ENCODE data around the gene PIAS4.

Gene PIAS4

DNA sequence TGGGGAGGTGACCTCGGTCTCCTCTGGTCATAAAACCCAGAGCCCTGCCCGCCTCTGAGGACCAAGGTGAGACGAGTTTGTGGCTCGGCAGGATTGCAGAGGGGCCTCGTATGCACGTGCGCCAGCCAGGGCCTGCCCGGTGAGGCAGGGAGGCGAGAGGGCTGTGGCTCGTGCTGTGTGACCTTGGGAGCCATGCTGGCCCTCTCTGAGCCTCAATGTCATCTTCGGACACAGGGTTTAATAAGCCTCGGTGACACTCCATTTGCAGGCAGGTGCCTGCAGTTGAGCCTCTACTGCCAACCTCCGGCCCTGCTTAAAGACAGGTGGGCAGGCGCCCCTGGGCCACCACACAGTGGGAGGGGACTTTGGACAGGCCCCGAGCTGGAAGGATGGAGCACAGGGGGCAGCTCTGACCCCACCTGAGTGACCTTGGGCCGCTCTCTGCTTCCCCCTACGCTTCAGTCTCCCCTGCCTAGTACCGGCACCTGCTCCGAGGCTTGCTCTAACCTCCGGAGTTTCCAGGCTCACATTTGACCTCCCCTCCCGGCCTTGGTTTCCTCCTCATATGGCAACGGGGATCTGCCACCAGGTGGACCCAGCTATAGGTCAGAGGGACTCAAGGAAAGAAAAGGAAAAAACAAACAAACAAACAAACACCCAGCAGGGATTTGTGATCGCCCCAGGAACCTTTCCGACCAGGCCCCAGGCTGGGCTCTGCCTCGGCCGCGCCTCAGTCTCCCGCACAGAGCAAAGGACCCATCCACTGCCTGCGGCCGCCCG is 56.0 kb downstream of the PIAS4 start:
- DNase-seq (ENCODE audit: low read depth): peak; percentile 41
- TF ChIP-seq, protein P1, sequence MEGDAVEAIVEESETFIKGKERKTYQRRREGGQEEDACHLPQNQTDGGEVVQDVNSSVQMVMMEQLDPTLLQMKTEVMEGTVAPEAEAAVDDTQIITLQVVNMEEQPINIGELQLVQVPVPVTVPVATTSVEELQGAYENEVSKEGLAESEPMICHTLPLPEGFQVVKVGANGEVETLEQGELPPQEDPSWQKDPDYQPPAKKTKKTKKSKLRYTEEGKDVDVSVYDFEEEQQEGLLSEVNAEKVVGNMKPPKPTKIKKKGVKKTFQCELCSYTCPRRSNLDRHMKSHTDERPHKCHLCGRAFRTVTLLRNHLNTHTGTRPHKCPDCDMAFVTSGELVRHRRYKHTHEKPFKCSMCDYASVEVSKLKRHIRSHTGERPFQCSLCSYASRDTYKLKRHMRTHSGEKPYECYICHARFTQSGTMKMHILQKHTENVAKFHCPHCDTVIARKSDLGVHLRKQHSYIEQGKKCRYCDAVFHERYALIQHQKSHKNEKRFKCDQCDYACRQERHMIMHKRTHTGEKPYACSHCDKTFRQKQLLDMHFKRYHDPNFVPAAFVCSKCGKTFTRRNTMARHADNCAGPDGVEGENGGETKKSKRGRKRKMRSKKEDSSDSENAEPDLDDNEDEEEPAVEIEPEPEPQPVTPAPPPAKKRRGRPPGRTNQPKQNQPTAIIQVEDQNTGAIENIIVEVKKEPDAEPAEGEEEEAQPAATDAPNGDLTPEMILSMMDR (IDR thresholded peaks at IDR 0.05; ENCODE audit: insufficient read depth, low read depth, low read length, missing control alignments): no peak

DNA sequence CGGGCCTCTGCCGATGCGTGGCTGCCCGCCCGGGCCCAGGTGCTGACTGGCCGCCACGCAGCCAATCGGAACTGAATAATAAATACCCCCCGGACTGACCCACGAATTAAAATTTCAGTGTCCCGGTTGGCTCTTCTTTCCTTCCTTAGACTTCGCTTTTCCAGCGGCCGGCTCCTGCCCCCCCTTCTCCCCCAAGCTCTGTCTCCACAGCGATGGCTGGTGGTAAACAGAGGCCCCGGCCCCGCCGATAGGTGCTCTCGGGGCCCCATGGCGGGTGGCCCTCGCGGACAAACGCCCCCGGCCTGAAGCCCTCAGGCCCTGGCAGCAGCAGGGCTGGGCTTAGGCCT is 56.6 kb downstream of the PIAS4 start:
- TF ChIP-seq, protein P1 (IDR thresholded peaks at IDR 0.05; ENCODE audit: insufficient read depth, low read depth, low read length, missing control alignments): no peak
- H3K4me3 ChIP-seq (ENCODE audit: low read depth, low read length): peak overlapping the region; percentile 81
- no peak for DNase-seq (ENCODE audit: low read depth)

More for the DNA sequence above, 56.0 kb downstream of the PIAS4 start:
- peak overlapping the region; percentile 81 for H3K4me3 ChIP-seq (ENCODE audit: low read depth, low read length)

DNA sequence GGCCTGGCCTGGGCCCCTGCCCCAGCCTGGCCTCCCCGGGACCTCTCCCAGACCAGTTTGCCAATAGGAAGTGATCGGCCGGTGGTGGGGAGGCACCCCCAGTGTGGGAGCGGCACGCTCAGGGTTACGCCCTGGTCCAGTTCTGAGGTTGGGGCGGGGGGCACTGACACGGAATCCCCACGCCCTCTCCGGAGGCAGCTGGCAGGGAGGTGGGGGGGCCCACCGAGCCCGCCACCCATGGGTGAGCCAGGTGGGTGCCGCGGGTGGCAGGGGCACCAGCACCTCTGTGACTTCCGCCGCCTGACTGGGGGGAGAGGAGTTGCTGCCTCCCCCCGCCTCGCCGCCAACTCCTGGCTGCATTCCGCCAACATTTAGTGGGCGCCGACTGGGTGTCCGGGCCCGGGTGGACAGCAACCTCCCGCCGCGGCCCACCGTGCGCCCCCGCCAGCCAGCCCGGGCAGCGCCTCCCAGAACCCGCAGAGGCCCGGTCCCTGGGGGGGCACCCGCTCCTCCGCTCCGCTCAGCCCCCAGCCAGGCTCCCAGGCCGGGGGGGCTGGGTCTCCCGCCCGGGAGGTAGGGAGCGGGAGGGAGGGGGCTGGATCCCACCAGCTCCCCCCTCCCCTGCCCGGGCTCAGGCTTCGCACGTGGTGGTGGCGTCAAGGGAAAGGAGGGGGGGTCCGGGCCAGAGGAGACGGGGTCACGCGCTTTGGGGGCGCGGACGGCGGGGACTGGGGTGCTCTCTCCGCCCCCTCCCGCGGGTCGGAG is 57.1 kb downstream of the PIAS4 start:
- TF ChIP-seq, protein P1 (IDR thresholded peaks at IDR 0.05; ENCODE audit: insufficient read depth, low read depth, low read length, missing control alignments): no peak
- peak; percentile 56 for DNase-seq (ENCODE audit: low read depth)
- peak overlapping the region; percentile 81 for H3K4me3 ChIP-seq (ENCODE audit: low read depth, low read length)

DNA sequence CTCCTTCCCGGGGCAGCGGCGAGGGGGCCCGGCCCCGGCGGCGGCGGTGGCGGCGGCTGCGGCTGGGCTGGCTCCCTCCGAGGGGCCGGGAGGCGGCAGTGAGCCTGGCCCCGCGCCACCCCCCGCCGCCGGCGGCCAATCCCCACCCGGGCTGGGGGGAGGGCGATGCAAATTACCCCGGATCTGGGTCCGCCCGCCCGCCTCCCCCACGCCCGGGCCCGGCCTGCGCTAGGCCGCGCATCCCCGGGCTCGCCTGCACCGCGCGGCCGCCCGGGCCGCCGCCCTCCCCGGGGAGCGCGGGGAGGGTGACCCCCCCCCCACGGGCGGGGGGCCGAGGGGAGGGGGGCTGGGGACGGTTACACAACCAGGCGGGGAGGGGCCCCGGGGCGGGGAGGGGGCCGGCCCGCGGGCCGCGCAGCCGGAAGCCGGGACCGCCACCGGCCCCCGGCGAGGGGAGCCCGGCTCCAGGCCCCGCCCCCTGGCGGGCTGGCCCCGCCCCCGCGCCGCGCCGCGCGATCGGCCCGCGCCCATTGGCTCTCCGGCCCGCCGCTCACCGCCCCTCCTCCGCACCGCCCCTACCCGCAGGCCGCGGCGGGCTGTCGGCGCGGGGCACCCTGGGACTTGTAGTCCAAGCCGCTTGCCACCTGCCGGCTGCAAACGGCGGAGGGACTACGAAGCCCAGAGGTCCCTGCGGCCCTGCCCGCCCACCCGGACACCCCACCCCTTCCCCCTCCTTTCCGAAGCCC is 58.1 kb downstream of the PIAS4 start:
- DNase-seq (ENCODE audit: low read depth): peak; percentile 99
- H3K4me3 ChIP-seq (ENCODE audit: low read depth, low read length): peak overlapping the region; percentile 95
- TF ChIP-seq, protein P1 (IDR thresholded peaks at IDR 0.05; ENCODE audit: insufficient read depth, low read depth, low read length, missing control alignments): no peak

DNA sequence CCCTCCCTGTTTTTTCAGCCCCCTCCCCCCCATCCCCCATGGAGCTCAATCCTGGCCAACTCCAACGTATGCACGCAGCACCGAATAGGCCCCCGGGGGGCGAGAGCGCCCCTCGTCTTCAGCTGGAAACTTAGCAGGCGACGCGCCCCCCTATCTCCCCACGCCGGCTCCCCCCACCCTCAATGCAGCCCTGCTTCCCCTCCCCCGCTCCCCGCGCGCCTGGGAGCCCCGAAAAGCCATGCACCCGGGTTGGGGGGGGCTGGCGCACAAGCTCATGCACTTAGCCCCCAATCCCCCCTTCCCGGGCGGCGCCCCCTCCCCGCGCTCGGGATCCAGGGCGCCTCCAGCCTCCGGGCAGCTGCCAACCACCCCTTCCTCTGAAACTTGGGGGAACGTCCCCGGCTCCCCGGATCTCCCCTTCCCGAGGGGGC is 58.7 kb downstream of the PIAS4 start:
- peak overlapping the region; percentile 95 for H3K4me3 ChIP-seq (ENCODE audit: low read depth, low read length)
- TF ChIP-seq, protein P1 (IDR thresholded peaks at IDR 0.05; ENCODE audit: insufficient read depth, low read depth, low read length, missing control alignments): no peak

DNA sequence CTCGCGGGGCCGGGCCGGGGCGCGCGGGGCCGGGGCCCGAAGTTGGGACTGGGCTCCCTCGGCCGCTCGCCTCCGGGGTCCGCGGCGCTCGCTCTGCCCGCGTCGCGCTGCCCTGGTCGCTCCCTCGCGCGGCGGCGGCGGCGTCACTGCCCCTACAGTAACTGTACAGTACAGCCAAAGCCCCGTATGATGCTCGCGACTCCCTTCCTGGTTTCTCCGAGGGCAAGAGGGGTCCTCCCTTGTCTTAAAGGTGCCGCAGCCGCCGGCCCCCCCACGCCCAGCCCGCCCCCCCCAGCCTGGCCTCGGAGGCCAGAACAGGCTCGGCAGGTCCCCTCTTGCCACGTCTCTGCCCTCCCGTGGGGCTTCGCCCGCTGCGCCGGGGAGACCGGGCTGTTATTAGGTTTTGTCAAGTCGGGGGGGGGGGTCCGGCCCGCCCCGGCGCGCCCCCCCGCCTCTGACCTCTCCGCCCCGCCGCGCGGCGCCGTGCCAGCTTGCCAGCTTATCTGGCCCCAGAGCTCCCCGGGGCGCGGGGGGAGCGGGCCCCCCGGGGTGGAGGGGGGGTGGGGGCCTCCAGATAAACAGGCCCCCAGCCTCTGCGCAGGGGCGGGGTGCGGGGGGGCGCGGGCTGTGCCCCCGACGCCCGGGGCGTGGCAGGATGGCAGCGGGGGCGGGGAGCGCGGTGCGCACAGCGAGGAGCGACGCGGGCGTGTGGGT is 59.3 kb downstream of the PIAS4 start, which contains the start of gene ZBTB7A:
ZBTB7A (minus strand) TSS at position 218 of the 714 bp plus-strand sequence. CDS start 11,667 bp downstream, outside the sequence.
- TF ChIP-seq, protein P1 (IDR thresholded peaks at IDR 0.05; ENCODE audit: insufficient read depth, low read depth, low read length, missing control alignments): no peak
- DNase-seq (ENCODE audit: low read depth): peak; percentile 84
- peak within 1 kb of the TSS; percentile 95 for H3K4me3 ChIP-seq (ENCODE audit: low read depth, low read length)

More for the DNA sequence above, 58.7 kb downstream of the PIAS4 start:
- DNase-seq (ENCODE audit: low read depth): no peak
